SK-N-MC (cell line): Measurements from ENCODE around the gene RTBDN.

ENCODE experiments used
- EZH2 ChIP-seq: fragments of 200-600 bp; sonication (generic); IDR thresholded peaks from one replicate; pipeline ENCODE4 v1.6.1; 2017; ENCODE audit warnings: antibody characterized with exemption
- FOXP2 ChIP-seq: optimal IDR thresholded peaks from 2 replicates; pipeline ENCODE3; 2011; ENCODE audit warnings: mild to moderate bottlenecking, moderate library complexity; ENCODE audit not compliant: insufficient read depth; ENCODE audit errors: extremely low read length, control extremely low read depth
- POLR2AphosphoS5 ChIP-seq: IDR thresholded peaks from 2 replicates; pipeline ENCODE4 v1.6.1; 2012; ENCODE audit warnings: mild to moderate bottlenecking, low read depth, low read length, borderline replicate concordance

- TF ChIP-seq EZH2, result no peak
- TF ChIP-seq POLR2AphosphoS5, result no peak
- no peak for TF ChIP-seq FOXP2
Measured at GRCh38 chr19:12867120-12868099, 33.0 kb upstream of the RTBDN start.
